DND-41 (cell line): ENCODE measurements around the gene AXIN1.

Experiments used
- ATAC-seq: fragments of 200-7000 bp; cut with Tn5 transposase; 3 replicates; pipeline ENCODE4 v1.9.1; 2021; ENCODE audit warnings: low read depth; ENCODE audit not compliant: insufficient read depth
- DNase-seq: peaks from one replicate; pipeline ENCODE4 v3.0.0-alpha.2; 2020
- H2AFZ ChIP-seq: 2 replicates; pipeline ENCODE4 v1.6.0; 2012; ENCODE audit warnings: low read depth, low read length
- H3K27ac ChIP-seq: 2 replicates; pipeline ENCODE4 v1.5.1; 2012; ENCODE audit warnings: low read length, inconsistent platforms
- H3K27me3 ChIP-seq: fragments of 200-600 bp; sonication (generic); 2 replicates; pipeline ENCODE4 v1.6.0; 2012; ENCODE audit warnings: low read length, mild to moderate bottlenecking, inconsistent platforms; ENCODE audit not compliant: insufficient read depth, poor library complexity
- H3K36me3 ChIP-seq: 2 replicates; pipeline ENCODE4 v1.5.1; 2012; ENCODE audit warnings: low read length, inconsistent platforms; ENCODE audit not compliant: insufficient read depth
- H3K4me1 ChIP-seq: 2 replicates; pipeline ENCODE4 v1.5.1; 2012; ENCODE audit warnings: mild to moderate bottlenecking, low read length; ENCODE audit not compliant: insufficient read depth
- H3K4me2 ChIP-seq: 2 replicates; pipeline ENCODE4 v1.6.0; 2012; ENCODE audit warnings: mild to moderate bottlenecking, moderate library complexity, low read length, inconsistent platforms; ENCODE audit not compliant: insufficient read depth
- H3K4me3 ChIP-seq, 2 experiments: fragments of 200-600 bp in 1 of 2; shearing (Covaris generic) in 1 of 2; 2 replicates each; pipeline ENCODE4 v1.5.1; 2012 to 2016; ENCODE audit warnings: inconsistent platforms in 2 of 2, low read length in 2 of 2, mild to moderate bottlenecking in 2 of 2, low read depth in 1 of 2, moderate library complexity in 1 of 2
- H3K79me2 ChIP-seq: 2 replicates; pipeline ENCODE4 v1.6.0; 2012; ENCODE audit warnings: low read length, inconsistent platforms; ENCODE audit not compliant: insufficient read depth
- H3K9ac ChIP-seq: 2 replicates; pipeline ENCODE4 v1.6.0; 2012; ENCODE audit warnings: low read depth, mild to moderate bottlenecking, inconsistent platforms, low read length, moderate library complexity
- H3K9me3 ChIP-seq: 2 replicates; pipeline ENCODE4 v1.5.1; 2012; ENCODE audit warnings: low read length, moderate library complexity, mild to moderate bottlenecking, inconsistent platforms; ENCODE audit not compliant: insufficient read depth, severe bottlenecking
- H4K20me1 ChIP-seq: 2 replicates; pipeline ENCODE4 v1.6.0; 2012; ENCODE audit warnings: low read length; ENCODE audit not compliant: insufficient read depth
- CTCF ChIP-seq: IDR thresholded peaks from 2 replicates; pipeline ENCODE4 v1.5.1; 2012; ENCODE audit warnings: borderline replicate concordance, low read length, moderate library complexity, mild to moderate bottlenecking; ENCODE audit not compliant: poor library complexity, severe bottlenecking; ENCODE audit errors: extremely low read depth
- EZH2 ChIP-seq: IDR thresholded peaks from 3 replicates; pipeline ENCODE4 v1.6.1; 2012; ENCODE audit warnings: borderline replicate concordance, low read depth, mild to moderate bottlenecking, moderate library complexity, low read length, inconsistent platforms; ENCODE audit not compliant: severe bottlenecking

Gene AXIN1

GRCh38 chr16:314795-315299, 37.7 kb downstream of the AXIN1 start:
- H4K20me1 ChIP-seq: peaks cover 65% of the 10 kb centered on the region
- H3K4me1 ChIP-seq: no peaks in the 10 kb centered on the region
- peaks cover 59% of the 10 kb centered on the region for H3K79me2 ChIP-seq
- no peak overlapping the region for H2AFZ ChIP-seq
- H3K27me3 ChIP-seq: no peaks in the 10 kb centered on the region
- no peak overlapping the region for H3K27ac ChIP-seq
- ATAC-seq: no peak
- H3K9ac ChIP-seq: no peak overlapping the region
- no peak overlapping the region for H3K4me2 ChIP-seq
- TF ChIP-seq EZH2 (no peak), CTCF (no peak)
- DNase-seq: no peak
- H3K36me3 ChIP-seq: peaks cover 67% of the 10 kb centered on the region
- no peaks in the 10 kb centered on the region for H3K9me3 ChIP-seq
- H3K4me3 ChIP-seq: no peak overlapping the region

GRCh38 chr16:314351-314750, 38.2 kb downstream of the AXIN1 start:
- no peaks in the 10 kb centered on the region for H3K9me3 ChIP-seq
- H3K27ac ChIP-seq: no peak overlapping the region
- H3K4me2 ChIP-seq: no peak overlapping the region
- ATAC-seq (no peak), DNase-seq (no peak)
- H3K4me1 ChIP-seq: no peaks in the 10 kb centered on the region
- H4K20me1 ChIP-seq: peaks cover 65% of the 10 kb centered on the region
- no peak overlapping the region for H3K9ac ChIP-seq
- H3K79me2 ChIP-seq: peaks cover 54% of the 10 kb centered on the region
- TF ChIP-seq CTCF: no peak
- no peak for TF ChIP-seq EZH2
- H2AFZ ChIP-seq: no peak overlapping the region
- H3K27me3 ChIP-seq: no peaks in the 10 kb centered on the region
- no peak overlapping the region for H3K4me3 ChIP-seq
- H3K36me3 ChIP-seq: peaks cover 67% of the 10 kb centered on the region

DNA sequence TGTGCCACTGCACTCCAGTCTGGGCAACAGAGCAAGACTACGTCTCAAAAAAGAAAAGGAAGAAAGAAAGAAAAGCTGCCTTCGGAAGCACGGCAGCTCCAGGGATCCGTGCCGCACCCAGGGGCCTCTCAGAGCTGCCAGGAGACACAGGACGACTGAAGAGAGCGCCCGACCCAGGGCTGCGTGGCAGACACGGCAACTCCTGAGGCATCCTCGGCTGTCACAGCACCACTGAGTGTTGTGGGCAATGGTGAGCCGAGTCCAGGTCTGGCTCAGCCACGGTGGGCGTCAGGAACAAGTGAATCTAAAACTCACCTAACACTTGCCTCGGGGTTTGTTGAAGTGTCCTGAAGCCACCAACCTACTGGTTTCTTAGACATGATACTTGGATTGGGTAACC, 40.8 kb downstream of the AXIN1 start:
- Histone ChIP-seq H3K4me2 (no peak overlapping the region), H3K36me3 (peaks cover 71% of the 10 kb centered on the region), H3K79me2 (peaks cover 28% of the 10 kb centered on the region), H3K27me3 (no peaks in the 10 kb centered on the region), H3K4me3 (no peak overlapping the region), H3K9ac (no peak overlapping the region), H2AFZ (no peak overlapping the region), H3K9me3 (no peaks in the 10 kb centered on the region), H3K27ac (no peak overlapping the region), H3K4me1 (no peaks in the 10 kb centered on the region), H4K20me1 (peaks cover 50% of the 10 kb centered on the region)
- no peak for DNase-seq
- ATAC-seq: no peak
- no peak for TF ChIP-seq EZH2

- H3K36me3 ChIP-seq: peaks cover 77% of the 10 kb centered on the region
- H3K79me2 ChIP-seq: peaks cover 14% of the 10 kb centered on the region; the same call in 1 of the 2 replicates
- DNase-seq (peak; percentile 33), ATAC-seq (peak; percentile 74; the same call in 2 of the 3 replicates)
- no peak overlapping the region for H3K9ac ChIP-seq
- no peaks in the 10 kb centered on the region for H3K9me3 ChIP-seq
- no peak overlapping the region for H3K27ac ChIP-seq
- H3K4me1 ChIP-seq: no peaks in the 10 kb centered on the region
- no peak overlapping the region for H3K4me3 ChIP-seq
- H2AFZ ChIP-seq: no peak overlapping the region
- TF ChIP-seq EZH2 (no peak), CTCF (peak; percentile 37)
- no peak overlapping the region for H3K4me2 ChIP-seq
- H3K27me3 ChIP-seq: no peaks in the 10 kb centered on the region
- H4K20me1 ChIP-seq: peaks cover 41% of the 10 kb centered on the region
Observed at GRCh38 chr16:309476-309875, 43.0 kb downstream of the AXIN1 start.
